HEK293T (cell line): ENCODE results near the gene ZNF559.

Experiments
- ARNT ChIP-seq: fragments of 450-650 bp; IDR thresholded peaks from 2 replicates; pipeline ENCODE4 v1.6.1; 2017; ENCODE audit warnings: mild to moderate bottlenecking
- BHLHE40 ChIP-seq: fragments of 450-650 bp; IDR thresholded peaks from 2 replicates; pipeline ENCODE4 v1.6.1; 2016; ENCODE audit warnings: mild to moderate bottlenecking, moderate library complexity, borderline replicate concordance
- ELF4 ChIP-seq: fragments of 450-650 bp; IDR thresholded peaks from 2 replicates; pipeline ENCODE4 v1.6.1; 2017; ENCODE audit warnings: antibody characterized with exemption
- FOXA1 ChIP-seq: fragments of 450-650 bp; IDR thresholded peaks from 2 replicates; pipeline ENCODE4 v1.6.1; 2016; ENCODE audit warnings: mild to moderate bottlenecking
- FOXK2 ChIP-seq: fragments of 450-650 bp; IDR thresholded peaks from 2 replicates; pipeline ENCODE4 v1.6.1; 2016; ENCODE audit warnings: mild to moderate bottlenecking
- LEF1 ChIP-seq: fragments of 450-650 bp; IDR thresholded peaks from 2 replicates; pipeline ENCODE4 v1.6.1; 2017; ENCODE audit warnings: mild to moderate bottlenecking, borderline replicate concordance
- NFRKB ChIP-seq: fragments of 450-650 bp; IDR thresholded peaks from 2 replicates; pipeline ENCODE4 v1.6.1; 2016; ENCODE audit warnings: mild to moderate bottlenecking, moderate library complexity
- SUZ12 ChIP-seq: fragments of 450-650 bp; IDR thresholded peaks from 2 replicates; pipeline ENCODE4 v1.6.1; 2016; ENCODE audit warnings: mild to moderate bottlenecking
- TARDBP ChIP-seq: fragments of 450-650 bp; IDR thresholded peaks from 2 replicates; pipeline ENCODE4 v1.6.1; 2016
- ZNF384 ChIP-seq: fragments of 450-650 bp; IDR thresholded peaks from 2 replicates; pipeline ENCODE4 v1.6.1; 2016

DNA sequence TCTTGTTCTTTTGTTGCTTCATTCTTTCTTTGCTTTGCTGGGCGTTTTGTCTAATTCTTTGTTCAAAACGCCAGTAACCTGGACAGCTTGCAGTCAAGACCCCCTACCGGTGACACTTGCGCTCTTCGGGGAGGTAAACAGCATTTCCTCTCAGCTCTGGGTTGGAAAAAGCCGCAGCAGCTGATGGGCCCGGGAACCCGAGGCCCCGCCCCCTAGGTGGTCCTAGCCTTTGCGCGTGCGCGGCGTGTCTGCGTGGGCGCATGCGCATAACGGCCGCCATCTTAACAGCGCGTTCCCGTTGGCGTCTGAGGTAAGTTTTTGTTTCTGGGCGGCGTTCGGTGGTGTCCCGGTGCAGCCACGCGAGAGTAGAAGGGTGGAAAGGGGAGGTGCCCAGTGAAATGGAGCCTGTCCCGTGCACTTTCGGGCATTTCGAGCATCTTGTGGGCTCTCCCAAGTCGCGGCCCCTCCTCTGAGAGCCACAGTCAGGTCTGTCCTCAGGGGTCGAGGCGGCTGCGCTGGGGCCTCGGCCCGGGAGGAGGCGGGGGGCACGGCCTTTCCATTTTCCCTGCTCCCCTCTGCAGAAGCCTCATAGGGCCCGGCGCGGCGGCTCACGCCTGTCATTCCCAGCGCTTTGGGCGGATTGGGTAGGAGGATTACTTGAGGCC, at the start of gene ZNF559:
- TF ChIP-seq ARNT = no peak
- no peak for TF ChIP-seq FOXK2
- no peak for TF ChIP-seq SUZ12
- no peak for TF ChIP-seq ELF4
- TF ChIP-seq TARDBP = no peak
- TF ChIP-seq LEF1 = no peak
- TF ChIP-seq BHLHE40 = no peak
- TF ChIP-seq ZNF384 = no peak
- no peak for TF ChIP-seq FOXA1
- no peak for TF ChIP-seq NFRKB
